ENCODE results near the gene PLPPR3.

DNA sequence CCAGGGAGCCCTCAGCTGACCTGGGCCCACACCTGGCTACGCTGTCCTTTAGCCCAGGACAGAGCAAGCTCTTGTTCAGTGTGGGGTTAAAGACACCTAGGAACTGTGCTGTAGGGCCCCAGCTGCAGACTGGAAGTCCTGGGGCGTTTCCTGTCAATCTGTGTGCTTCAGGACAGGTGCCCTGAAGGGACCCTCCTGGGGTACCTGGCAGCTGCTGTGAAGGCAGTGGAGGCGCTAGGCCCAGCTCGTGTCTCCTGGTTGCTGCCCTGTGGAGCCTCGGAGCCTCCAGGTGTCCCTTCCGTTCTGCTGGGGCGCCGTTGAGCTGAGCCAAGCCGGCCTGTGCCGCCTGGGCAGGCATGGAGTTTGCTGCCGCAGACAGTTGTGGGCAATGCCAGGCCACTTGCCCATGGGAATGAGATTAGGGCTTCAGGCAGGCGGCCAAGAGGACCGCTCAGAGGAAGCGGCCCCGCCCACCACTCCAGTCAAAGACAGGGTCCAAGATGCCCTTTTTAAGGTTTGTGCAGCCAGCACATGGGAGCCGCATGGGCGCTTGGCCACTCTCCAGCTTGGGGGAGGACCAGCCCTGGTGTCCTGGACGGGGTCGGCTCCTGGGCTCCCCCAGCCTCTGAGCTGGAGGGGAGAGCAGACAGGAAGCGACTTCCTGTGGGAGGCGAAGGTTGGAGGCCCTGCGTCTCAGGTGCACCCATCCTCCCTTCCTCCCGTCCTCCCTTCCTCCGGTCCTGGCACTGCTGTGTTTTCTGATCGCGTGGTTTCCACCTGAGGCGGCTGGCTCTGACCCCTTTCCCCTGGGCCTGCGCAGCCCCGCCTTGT lies 20.5 kb downstream of the PLPPR3 start:
- TF ChIP-seq, protein P1, sequence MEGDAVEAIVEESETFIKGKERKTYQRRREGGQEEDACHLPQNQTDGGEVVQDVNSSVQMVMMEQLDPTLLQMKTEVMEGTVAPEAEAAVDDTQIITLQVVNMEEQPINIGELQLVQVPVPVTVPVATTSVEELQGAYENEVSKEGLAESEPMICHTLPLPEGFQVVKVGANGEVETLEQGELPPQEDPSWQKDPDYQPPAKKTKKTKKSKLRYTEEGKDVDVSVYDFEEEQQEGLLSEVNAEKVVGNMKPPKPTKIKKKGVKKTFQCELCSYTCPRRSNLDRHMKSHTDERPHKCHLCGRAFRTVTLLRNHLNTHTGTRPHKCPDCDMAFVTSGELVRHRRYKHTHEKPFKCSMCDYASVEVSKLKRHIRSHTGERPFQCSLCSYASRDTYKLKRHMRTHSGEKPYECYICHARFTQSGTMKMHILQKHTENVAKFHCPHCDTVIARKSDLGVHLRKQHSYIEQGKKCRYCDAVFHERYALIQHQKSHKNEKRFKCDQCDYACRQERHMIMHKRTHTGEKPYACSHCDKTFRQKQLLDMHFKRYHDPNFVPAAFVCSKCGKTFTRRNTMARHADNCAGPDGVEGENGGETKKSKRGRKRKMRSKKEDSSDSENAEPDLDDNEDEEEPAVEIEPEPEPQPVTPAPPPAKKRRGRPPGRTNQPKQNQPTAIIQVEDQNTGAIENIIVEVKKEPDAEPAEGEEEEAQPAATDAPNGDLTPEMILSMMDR (IDR thresholded peaks at IDR 0.05 in 8 of 11, conservative IDR thresholded peaks at IDR 0.05 in 3 of 11): no peak
- no peak for TF ChIP-seq POLR2A (IDR thresholded peaks at IDR 0.05)
